Motor neuron (in vitro differentiated cells): ENCODE measurements around the gene DEAF1. TPM values are rescaled to one million over a fixed set of nuclear protein-coding genes. Genes with fewer than 3 reads are reported as not detected.

Experiments used
- ATAC-seq, 8 experiments: fragments of 200-7000 bp; cut with Tn5 transposase; replicated peaks in 6 of 8; 2 replicates each; pipeline ENCODE4 v1.8.0; 2021; ENCODE audit warnings: mild to moderate bottlenecking in 8 of 8, moderate library complexity in 8 of 8
- H3K27ac ChIP-seq, 2 donors: fragments of 250-450 bp; sonication (Bioruptor Pico); 2 replicates each; pipeline ENCODE4 v1.9.0; 2021; ENCODE audit warnings: antibody characterized with exemption in 2 of 2, mild to moderate bottlenecking in 2 of 2, moderate library complexity in 1 of 2
- H3K4me1 ChIP-seq, 2 donors: fragments of 250-450 bp; sonication (Bioruptor Pico); replicated peaks in 1 of 2; 2 replicates each; pipeline ENCODE4 v1.6.1; 2021; ENCODE audit warnings: antibody characterized with exemption in 2 of 2, mild to moderate bottlenecking in 2 of 2, moderate library complexity in 1 of 2
- H3K4me3 ChIP-seq, 5 donors: fragments of 250-450 bp; sonication (Bioruptor Pico); 2 replicates each; pipeline ENCODE4 v1.9.0; 2021; ENCODE audit warnings: antibody characterized with exemption in 5 of 5, mild to moderate bottlenecking in 5 of 5, moderate library complexity in 4 of 5
- WGBS, 10 experiments: fragments of 450-650 bp; shearing (Covaris generic); methylation state at CpG; one replicate each; pipeline ENCODE4 v1.0.0; 2022; 5-methylcytosine and 5-hydroxymethylcytosine counted together
- in situ Hi-C, 9 experiments: fragments of 400-800 bp; cut with MboI; loops; one replicate each; pipeline ENCODE4 v1.15.0; 2021; ENCODE audit warnings: low sequenced_read_pairs in 9 of 9, low pct_unique_long_range_greater_than_20kb in 2 of 9; ENCODE audit not compliant: unreplicated experiment in 9 of 9
- total RNA-seq, 8 experiments: library from RNA; unstranded; fragments of 300-600 nt; gene quantifications; 2 replicates each; pipeline versions ENCODE4 v1.2.3 to v1.2.4, GENCODE V29; 2022

DEAF1 gene
- total RNA-seq, 8 experiments from 2014 or later = 38.5 to 81.6 (median 54.3) TPM

DNA sequence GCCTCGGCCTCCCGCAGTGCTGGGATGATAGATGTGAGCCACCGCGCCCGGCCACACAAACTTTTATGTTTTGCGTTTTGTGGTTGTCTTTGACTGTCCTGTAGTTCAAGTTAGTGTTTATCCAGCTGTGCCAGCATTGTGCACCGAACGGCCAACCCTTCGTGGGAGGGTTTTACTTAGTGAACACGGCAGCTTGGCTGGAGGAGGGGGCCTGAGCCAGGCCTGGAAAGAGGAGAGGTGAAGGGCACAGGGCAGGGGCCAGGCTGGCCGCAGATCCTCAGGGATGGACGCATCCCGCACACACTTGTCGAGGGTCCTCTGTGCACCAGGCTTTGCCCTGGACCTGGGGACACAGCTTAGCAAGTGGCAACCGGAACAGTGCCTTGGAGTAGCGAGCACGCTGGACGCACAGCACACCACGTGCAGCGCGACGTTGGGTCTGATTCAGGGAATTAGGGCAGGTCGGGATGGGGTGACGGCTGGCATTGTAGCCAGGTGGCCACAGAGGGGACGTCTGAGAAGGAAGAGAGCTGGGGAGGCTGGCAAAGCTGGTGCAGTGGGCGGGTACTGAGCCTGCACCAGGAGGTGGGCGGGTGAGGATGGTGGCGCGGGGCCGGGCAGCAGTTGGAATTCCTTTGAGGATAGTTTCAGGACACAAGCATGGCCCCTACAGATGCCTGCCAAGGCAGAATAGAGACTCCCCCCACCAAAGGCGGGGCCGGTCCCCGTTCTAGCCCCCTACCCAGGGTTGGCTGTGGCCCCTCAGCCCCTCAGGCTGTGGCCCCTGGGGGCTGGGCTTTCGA, 24.4 kb upstream of the DEAF1 start:
- in situ Hi-C loops = no loop called here

DNA sequence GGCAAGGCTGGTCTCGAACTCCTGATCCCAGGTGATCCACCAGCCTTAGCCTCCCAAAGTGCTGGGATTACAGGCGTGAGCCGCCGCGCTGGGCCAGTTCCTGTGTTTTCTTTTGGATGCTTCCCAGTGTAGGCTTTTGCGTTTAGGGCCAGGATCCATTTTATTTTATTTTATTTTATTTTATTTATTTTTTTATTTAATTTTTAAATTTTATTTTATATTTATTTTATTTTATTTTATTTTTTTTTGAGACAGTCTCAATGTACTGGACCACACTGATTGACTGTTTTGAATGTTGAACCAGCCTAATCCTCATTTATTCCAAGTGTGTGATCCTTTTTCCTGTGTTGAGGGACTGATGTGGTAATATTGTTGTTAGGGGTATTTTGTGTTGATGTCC, 19.4 kb upstream of the DEAF1 start:
- ATAC-seq = no peak
- Histone ChIP-seq H3K4me1 (peaks cover 0 to 5% of the 10 kb centered on the region in 2 donors), H3K27ac (no peak overlapping the region), H3K4me3 (no peak overlapping the region)
- in situ Hi-C loops = no loop called here
- 89 to 100% (median 97%) methylated on average over 1 to 6 of the region's 6 CpGs; no CpG with 5 or more reads in 1 of the 10 experiments for whole genome bisulfite sequencing, 10 experiments

More for the DNA sequence above, 24.4 kb upstream of the DEAF1 start:
- no peak overlapping the region for H3K27ac ChIP-seq
- no peak overlapping the region for H3K4me3 ChIP-seq
- peak in 1 of 8 experiments; percentile 18 for ATAC-seq
- H3K4me1 ChIP-seq = peaks cover 13 to 17% of the 10 kb centered on the region in 2 donors
- WGBS, 10 experiments = 68 to 100% (median 90%) methylated on average over 2 to 9 of the region's 34 CpGs; no CpG with 5 or more reads in 3 of the 10 experiments

DNA sequence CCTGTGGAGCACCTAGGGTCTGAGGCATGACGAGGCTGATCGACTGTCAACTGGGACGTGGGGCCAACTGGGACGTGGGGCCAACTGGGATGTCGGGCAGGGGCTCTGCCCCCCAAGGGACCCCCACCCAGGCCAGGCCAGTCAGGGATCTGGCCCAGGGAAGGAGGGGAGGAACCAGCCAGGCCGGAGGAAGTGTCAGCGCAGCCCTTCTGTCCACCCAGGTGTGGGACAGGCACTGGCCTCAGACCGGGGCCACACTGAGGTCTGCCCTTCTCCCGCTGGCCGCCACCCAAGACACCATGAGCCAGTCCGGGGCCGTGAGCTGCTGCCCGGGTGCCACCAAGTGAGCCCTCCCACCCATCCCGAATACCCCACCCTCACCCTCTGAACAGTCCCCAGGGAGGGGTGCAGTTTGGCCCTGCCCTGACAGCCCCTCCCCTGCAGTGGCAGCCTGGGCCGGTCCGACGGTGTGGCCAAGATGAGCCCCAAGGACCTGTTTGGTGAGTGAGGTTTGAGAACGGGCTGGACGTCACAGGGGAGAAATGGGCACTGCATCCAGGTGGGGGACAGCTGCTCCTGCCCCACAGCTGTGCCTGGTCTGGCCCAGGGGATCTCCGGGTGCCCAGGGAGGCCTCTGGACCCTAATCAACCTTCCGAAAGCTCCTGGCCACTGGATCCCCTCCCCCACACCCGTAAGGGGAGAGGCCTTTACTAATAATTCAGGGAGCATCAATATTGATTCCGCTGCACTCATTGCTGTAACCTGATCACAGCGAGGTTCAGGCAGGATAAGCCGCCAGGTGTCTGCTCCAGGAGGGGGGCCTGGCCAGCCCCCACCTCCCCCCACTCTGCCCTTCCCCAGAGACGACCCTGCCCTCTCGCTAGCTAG, 14.3 kb upstream of the DEAF1 start:
- no peak overlapping the region for H3K27ac ChIP-seq
- in situ Hi-C loops = no loop called here
- 77 to 100% methylated on average over 1 to 5 of the region's 27 CpGs; no CpG with 5 or more reads in 8 of the 10 experiments for WGBS, 10 experiments
- peaks cover 12 to 18% of the 10 kb centered on the region in 2 donors for H3K4me1 ChIP-seq
- no peak overlapping the region for H3K4me3 ChIP-seq
- no peak for ATAC-seq

DNA sequence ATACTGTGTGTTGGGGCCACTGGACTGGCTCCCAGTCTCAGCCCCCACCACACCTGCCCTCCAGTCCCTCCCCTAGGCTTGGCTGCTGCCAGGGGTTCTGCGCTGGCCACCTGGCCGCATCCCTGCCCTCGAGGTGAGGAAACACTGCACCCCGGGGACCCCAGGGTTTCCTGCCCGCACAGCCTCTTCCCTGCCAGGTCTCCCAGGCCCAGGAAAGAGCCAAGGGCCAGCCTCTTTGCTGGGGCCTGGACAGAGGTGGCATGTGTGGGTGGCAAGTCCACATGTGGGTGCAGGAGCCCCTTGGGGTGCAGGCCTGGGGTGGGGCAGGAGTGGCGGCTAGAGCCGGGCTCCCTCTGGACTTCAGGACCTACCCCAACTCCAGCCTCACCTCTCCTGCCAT, 13.5 kb upstream of the DEAF1 start:
- Histone ChIP-seq H3K4me1 (peaks cover 12 to 18% of the 10 kb centered on the region in 2 donors), H3K27ac (no peak overlapping the region), H3K4me3 (no peak overlapping the region)
- WGBS, 10 experiments = 80% methylated on average over 1 of the region's 7 CpGs; no CpG with 5 or more reads in 9 of the 10 experiments
- no peak for ATAC-seq
- in situ Hi-C loops = no loop called here

DNA sequence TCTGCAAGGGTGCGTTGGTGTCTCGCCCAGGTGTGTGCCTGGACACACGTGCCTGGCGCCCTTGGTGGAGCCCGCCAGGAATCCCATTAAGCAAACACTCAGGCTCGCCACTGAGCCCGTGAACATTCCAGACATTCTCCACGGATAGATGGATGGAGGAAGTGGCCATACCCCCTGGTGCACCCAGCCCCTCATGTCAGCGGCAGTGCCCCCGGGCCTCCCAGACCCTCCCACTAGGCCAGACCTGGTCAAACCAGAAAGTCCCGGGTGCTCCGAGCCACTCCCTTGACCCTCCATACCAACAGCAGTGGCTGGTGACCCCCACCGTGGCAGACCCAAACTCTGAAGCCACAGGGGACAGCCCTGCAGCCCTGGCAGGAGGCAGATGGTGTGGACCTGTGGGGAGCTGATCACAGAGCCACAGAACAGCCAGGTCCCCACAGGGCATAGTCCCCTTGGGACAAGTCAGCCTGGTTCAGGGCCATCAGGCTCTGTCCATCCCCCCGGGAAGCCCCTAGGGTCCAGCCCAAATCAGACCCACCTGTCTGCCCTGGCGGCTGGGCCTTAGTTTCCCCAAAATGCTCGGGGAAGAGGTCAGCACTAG, 12.9 kb upstream of the DEAF1 start:
- Histone ChIP-seq H3K27ac (no peak overlapping the region), H3K4me3 (no peak overlapping the region), H3K4me1 (peaks cover 12 to 18% of the 10 kb centered on the region in 2 donors)
- WGBS, 10 experiments = 100% methylated on average over 1 of the region's 16 CpGs; no CpG with 5 or more reads in 9 of the 10 experiments
- in situ Hi-C loops = no loop called here
- ATAC-seq = no peak

DNA sequence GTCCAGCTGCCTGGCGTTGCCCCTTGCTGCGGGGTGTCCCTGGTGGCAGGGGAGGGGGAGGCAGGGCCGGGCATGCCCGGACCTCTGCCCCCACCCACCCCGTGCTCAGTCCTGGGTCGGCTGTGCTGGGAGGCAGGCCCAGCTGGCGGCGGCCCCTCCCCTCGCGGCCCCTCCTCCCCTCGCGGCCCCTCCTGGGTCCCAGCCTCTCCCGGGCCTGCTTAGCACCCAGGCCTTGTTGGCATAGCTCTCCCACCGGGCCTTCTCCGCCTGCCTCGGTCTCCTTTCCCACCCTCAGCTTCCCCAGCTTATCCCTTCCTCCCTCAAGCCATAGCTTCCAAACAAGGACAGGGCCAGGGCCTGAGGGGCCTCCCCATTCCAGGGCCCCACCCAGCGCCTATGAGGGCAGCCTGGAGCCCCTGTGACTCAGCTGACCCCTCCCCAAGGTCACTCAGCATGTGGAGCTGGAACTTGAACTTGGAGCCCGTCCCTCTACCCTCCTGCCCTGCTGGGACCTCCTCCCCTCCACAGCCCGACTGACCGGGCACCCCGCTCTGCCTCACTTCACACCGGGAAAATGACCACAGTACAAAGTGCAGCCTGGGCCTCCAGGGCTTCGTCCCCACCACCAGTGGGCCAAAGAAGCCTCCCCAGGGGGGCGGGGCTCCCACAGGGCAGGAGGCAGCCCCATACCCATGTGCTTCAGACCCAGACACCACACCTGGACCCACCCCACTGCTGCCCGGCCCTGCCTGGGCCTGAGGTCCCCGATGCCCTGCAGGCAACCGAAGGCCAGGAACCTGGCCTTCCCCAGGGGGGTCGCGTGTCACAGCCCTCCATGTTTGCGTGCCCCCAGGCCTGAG, 12.2 kb upstream of the DEAF1 start:
- peak; percentile 35 to 63 (median 49) for ATAC-seq
- WGBS, 10 experiments = 70% methylated on average over 2 of the region's 30 CpGs; no CpG with 5 or more reads in 9 of the 10 experiments
- Histone ChIP-seq H3K4me3 (no peak overlapping the region), H3K27ac (no peak overlapping the region), H3K4me1 (peaks cover 12 to 18% of the 10 kb centered on the region in 2 donors)
- in situ Hi-C loops = no loop called here

DNA sequence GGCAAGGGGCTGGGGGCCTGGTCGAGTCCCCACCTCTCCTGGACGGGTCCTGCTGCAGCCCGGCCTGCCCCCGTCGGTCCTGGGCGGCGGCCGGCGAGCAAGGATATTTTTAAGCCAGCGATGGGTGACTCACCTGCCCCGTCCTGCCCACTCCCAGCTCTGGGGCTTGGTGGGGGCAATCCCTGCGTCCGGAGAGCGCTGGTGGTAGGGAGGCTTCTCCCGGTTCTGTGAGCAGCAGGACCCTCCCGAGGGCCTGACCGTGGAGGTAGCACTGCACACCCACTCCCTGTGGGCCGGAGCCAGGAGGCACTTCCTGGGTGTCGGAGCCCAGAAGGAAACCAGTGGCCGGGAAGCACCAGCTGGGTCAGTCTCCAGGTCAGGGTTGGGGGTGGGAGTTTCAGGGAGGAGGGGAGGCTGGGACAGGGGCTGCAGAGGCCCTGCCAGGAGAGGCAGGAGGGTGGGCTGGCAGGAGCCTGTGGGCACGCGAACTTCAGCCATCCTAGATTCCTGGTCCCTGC, 11.5 kb upstream of the DEAF1 start:
- 0% methylated on average over 1 of the region's 22 CpGs; no CpG with 5 or more reads in 9 of the 10 experiments for WGBS, 10 experiments
- peak; percentile 18 to 33 (median 26) for ATAC-seq
- H3K27ac ChIP-seq = no peak overlapping the region
- in situ Hi-C loops = no loop called here
- peaks cover 12 to 18% of the 10 kb centered on the region in 2 donors for H3K4me1 ChIP-seq
- no peak overlapping the region for H3K4me3 ChIP-seq

DNA sequence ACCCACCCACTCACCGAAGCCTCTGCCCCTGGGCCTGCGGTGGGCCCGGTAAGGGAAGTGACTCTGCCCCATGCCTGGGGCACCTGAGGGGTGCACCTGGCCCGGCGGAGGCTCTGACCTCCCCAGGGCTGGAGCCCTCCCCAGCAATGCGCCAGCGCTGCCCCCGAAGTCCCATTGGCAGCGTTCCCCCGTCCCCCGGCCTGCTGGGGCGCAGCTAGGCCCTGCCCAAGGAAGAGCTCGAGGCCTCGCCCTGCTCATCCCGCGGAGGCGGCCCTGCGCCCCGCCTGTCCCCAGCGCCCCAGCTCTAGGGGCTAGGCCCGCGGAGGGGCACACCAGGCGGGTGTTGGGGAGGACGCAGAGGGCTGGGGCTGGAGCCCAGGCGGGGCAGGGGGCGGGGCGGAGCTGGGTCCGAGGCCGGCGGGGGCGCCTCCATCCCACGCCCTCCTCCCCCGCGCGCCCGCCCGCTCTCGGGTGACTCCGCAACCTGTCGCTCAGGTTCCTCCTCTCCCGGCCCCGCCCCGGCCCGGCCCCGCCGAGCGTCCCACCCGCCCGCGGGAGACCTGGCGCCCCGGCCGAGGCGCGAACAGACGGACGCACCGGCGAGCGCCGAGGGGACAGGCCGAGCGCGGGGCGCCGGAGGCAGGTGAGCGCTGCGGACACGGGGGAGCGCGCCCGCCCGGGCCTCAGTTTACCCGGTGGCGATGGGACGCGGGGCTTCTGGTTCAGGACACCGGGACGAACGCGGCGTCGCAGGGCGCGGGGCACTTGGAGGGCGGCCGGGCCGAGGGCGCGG, 10.8 kb upstream of the DEAF1 start, which contains the start of gene EPS8L2:
Gene EPS8L2 (plus strand): TSS at position 586 of the 793 bp plus-strand sequence. CDS start 3,177 bp downstream, outside the sequence.
- in situ Hi-C loops = no loop called here
- H3K4me3 ChIP-seq = no peak within 1 kb of the TSS
- peak; percentile 2 to 50 (median 22) for ATAC-seq
- H3K27ac ChIP-seq = no peak within 1 kb of the TSS
- peaks cover 12 to 18% of the 10 kb centered on the region in 2 donors for H3K4me1 ChIP-seq
- 60 to 92% methylated on average over 1 to 2 of the region's 90 CpGs; no CpG with 5 or more reads in 8 of the 10 experiments for WGBS, 10 experiments

DNA sequence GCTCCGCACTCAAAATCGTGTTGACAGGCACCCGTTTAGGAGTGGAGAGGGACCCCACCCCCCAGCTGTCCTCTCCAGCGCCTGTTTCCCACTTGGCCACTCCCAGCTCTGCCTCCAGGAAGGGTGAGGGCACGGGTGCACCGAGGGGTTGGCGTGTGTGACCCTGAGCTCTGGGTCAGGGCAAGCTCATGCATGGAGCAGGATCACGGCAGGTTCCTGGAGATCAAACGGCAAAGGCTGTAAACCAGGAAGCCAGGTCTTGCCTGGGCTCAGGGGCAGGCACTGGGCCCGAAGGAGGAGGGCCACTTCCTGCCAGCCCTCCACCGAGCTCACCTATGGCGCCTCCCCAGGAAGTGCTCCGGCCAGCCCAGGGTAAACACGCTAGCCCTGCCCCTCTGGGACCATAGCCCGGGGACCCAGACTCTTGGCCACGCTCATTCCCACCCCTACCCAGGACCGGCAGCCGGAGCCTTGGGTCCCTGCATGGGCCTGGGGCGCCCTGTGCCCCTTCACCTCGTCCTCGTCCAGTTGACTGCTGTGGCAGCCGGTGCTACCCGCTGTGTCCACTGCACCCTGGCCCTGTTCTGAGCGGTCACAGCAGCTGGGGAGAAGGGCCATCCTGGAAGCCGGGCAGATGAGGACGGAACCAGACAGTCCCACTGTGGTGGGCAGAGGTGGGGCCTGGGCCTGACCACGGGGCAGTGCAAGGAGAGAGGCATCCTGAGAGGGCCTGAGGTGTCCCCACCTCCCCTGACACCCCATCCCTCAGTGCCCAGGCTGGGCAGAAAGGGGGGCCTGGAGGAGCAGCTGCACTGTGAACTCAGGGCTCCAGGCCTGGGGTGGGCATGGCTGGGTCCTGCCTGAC, 10.0 kb upstream of the DEAF1 start:
- in situ Hi-C loops = no loop called here
- Histone ChIP-seq H3K4me1 (peaks cover 12 to 18% of the 10 kb centered on the region in 2 donors), H3K4me3 (no peak overlapping the region), H3K27ac (no peak overlapping the region)
- 76 to 100% methylated on average over 1 to 2 of the region's 27 CpGs; no CpG with 5 or more reads in 8 of the 10 experiments for WGBS, 10 experiments
- ATAC-seq = peak in 3 of 8 experiments; percentile 0 to 2 (median 1)

DNA sequence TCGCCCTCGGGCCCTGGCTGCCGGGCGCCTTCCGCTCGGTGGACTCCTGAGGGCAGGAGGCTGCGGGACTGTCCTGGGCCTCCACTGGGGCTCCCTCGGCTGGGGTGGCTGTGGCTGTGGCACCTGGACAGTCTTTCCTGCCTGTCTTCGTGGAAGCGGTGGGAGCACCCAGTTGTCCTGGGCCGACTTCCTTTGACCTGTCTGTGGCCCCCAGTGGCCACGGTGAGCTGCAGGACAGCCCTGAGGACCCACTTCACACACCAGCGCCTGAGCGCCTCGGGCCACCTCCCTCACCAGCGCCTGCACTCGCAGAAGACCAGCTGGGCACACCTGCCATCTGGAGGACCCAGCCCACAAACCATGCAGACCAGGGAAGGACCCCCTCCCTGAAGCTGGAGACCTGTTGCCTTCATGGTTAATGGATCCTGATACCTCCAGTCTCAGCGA, 9.2 kb upstream of the DEAF1 start:
- in situ Hi-C loops = no loop called here
- 70 to 100% (median 80%) methylated on average over 1 to 6 of the region's 18 CpGs; no CpG with 5 or more reads in 5 of the 10 experiments for whole genome bisulfite sequencing, 10 experiments
- H3K4me1 ChIP-seq = peaks cover 12% of the 10 kb centered on the region in 2 donors
- no peak overlapping the region for H3K27ac ChIP-seq
- ATAC-seq = no peak
- H3K4me3 ChIP-seq = no peak overlapping the region
